ENCODE data around the gene KCNH1. TPM values are rescaled to one million over a fixed set of nuclear protein-coding genes. Genes with fewer than 3 reads are reported as not detected.

Gene KCNH1
- total and polyA plus RNA-seq, 4 donors, result not detected

DNA sequence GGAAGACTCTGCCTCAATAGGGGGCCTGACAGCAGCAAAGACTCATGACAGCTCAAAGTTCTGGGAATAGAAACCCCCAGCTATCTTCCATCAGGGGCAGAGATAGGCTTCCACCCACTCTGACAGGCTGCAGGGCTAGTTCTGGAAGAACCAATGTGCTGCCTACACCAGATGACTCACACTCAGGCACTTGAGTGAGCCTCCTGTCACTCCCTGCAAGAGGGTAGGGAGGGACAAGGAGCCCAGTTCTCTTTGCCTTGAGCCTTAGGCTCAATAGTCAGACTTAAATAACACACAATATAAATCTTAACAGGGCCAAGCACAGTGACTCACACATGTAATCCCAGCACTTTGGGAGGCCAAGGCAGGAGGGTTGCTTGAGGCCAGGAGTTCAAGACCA, 418.9 kb downstream of the KCNH1 start:
- TF ChIP-seq GABPA (IDR thresholded peaks at IDR 0.05 in 1 of 2, conservative IDR thresholded peaks at IDR 0.05 in 1 of 2) (no peak), RAD21 (IDR thresholded peaks at IDR 0.05) (no peak), TAF1 (conservative IDR thresholded peaks at IDR 0.05) (no peak), HNF4A (conservative IDR thresholded peaks at IDR 0.05) (no peak), FOXA2 (IDR thresholded peaks at IDR 0.05) (no peak), NR2F2 (IDR thresholded peaks at IDR 0.05) (no peak), EGR1 (IDR thresholded peaks at IDR 0.05; ENCODE audit: low read depth in 2 of 2) (no peak), SP1 (IDR thresholded peaks at IDR 0.05) (no peak)
- TF ChIP-seq, protein P1, sequence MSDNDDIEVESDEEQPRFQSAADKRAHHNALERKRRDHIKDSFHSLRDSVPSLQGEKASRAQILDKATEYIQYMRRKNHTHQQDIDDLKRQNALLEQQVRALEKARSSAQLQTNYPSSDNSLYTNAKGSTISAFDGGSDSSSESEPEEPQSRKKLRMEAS (IDR thresholded peaks at IDR 0.05), result no peak
- TF ChIP-seq, protein P2, sequence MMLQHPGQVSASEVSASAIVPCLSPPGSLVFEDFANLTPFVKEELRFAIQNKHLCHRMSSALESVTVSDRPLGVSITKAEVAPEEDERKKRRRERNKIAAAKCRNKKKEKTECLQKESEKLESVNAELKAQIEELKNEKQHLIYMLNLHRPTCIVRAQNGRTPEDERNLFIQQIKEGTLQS (IDR thresholded peaks at IDR 0.05), result no peak
- Histone ChIP-seq H3K27ac (ENCODE audit: low read depth in 1 of 2, low read length in 2 of 2) (no peak overlapping the region), H3K9me3 (ENCODE audit: control insufficient read depth in 4 of 4, low read length in 3 of 4) (no peaks in the 10 kb centered on the region), H3K27me3 (ENCODE audit: control insufficient read depth in 4 of 4, insufficient read depth in 4 of 4, low read length in 3 of 4) (no peaks in the 10 kb centered on the region), H3K9ac (ENCODE audit: low read depth in 1 of 2, low read length in 2 of 2) (no peak overlapping the region), H3K36me3 (ENCODE audit: control insufficient read depth in 4 of 4, insufficient read depth in 3 of 4, low read depth in 1 of 4, low read length in 3 of 4) (no peaks in the 10 kb centered on the region), H3K4me3 (ENCODE audit: low read depth in 1 of 3, low read length in 3 of 3) (no peak overlapping the region), H3K4me1 (ENCODE audit: control insufficient read depth in 4 of 4, insufficient read depth in 4 of 4, low read length in 3 of 4) (peaks cover 0 to 2% (median 0%) of the 10 kb centered on the region in 4 donors)
- DNase-seq (ENCODE audit: low spot score), result no peak

DNA sequence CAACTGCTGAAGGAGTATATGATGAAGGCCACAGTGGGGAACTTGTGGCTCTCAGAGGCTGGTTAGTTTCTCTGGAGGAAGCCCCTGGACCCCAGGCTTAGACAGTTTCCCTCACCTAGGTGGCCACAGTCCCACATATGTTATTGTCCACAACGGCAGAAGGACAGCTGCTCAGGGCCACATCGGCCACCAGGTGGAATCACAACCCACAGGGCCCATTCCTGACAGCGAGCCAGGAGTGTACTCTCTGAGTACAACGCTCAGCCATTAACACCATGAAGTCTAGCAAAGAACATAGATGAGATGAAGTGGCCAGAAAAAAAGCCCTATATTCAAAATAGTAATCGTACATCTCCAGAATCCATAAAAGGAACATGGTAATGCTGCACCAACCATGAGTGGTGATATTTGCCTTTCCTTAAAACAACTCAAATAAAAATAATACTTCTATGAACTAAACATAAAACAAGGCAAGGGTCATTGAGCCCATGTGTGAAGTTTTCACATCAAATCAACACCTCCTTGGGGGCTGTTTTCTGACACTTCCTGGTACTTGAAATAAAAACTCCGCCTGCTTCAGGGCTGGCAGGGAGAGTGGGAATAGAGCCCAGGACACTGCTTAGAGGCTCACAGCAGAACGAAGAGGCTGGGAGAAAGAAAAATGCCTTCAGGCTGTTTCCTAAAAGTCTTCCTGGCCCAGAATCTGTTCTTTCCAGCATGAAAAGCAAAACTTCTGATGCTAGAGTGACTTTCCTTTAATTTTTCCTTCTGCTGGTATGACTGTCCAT, 421.9 kb downstream of the KCNH1 start:
- H3K27me3 ChIP-seq (ENCODE audit: control insufficient read depth in 4 of 4, insufficient read depth in 4 of 4, low read length in 3 of 4), result no peaks in the 10 kb centered on the region
- H3K9me3 ChIP-seq (ENCODE audit: control insufficient read depth in 4 of 4, low read length in 3 of 4), result no peaks in the 10 kb centered on the region
- H3K4me1 ChIP-seq (ENCODE audit: control insufficient read depth in 4 of 4, insufficient read depth in 4 of 4, low read length in 3 of 4), result peaks cover 2 to 12% (median 8%) of the 10 kb centered on the region in 4 donors
- H3K36me3 ChIP-seq (ENCODE audit: control insufficient read depth in 4 of 4, insufficient read depth in 3 of 4, low read depth in 1 of 4, low read length in 3 of 4), result no peaks in the 10 kb centered on the region
- H3K4me3 ChIP-seq (ENCODE audit: low read depth in 1 of 3, low read length in 3 of 3), result no peak overlapping the region
- no peak for DNase-seq (ENCODE audit: low spot score)
- TF ChIP-seq, protein P3, sequence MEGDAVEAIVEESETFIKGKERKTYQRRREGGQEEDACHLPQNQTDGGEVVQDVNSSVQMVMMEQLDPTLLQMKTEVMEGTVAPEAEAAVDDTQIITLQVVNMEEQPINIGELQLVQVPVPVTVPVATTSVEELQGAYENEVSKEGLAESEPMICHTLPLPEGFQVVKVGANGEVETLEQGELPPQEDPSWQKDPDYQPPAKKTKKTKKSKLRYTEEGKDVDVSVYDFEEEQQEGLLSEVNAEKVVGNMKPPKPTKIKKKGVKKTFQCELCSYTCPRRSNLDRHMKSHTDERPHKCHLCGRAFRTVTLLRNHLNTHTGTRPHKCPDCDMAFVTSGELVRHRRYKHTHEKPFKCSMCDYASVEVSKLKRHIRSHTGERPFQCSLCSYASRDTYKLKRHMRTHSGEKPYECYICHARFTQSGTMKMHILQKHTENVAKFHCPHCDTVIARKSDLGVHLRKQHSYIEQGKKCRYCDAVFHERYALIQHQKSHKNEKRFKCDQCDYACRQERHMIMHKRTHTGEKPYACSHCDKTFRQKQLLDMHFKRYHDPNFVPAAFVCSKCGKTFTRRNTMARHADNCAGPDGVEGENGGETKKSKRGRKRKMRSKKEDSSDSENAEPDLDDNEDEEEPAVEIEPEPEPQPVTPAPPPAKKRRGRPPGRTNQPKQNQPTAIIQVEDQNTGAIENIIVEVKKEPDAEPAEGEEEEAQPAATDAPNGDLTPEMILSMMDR (IDR thresholded peaks at IDR 0.05; ENCODE audit: low read depth, low read length, missing input control), result peak; percentile 43
- TF ChIP-seq, protein P2 (IDR thresholded peaks at IDR 0.05), result no peak
- TF ChIP-seq YY1 (IDR thresholded peaks at IDR 0.05), result no peak
- TF ChIP-seq GABPA (IDR thresholded peaks at IDR 0.05 in 1 of 2, conservative IDR thresholded peaks at IDR 0.05 in 1 of 2), result no peak
- TF ChIP-seq, protein P1 (IDR thresholded peaks at IDR 0.05), result no peak
- TF ChIP-seq FOXA1 (IDR thresholded peaks at IDR 0.05), result no peak
- no peak for TF ChIP-seq JUND (IDR thresholded peaks at IDR 0.05)
- TF ChIP-seq TAF1 (conservative IDR thresholded peaks at IDR 0.05), result no peak
- TF ChIP-seq FOXA2 (IDR thresholded peaks at IDR 0.05), result no peak
- TF ChIP-seq SP1 (IDR thresholded peaks at IDR 0.05), result no peak
- TF ChIP-seq NR2F2 (IDR thresholded peaks at IDR 0.05), result no peak
- TF ChIP-seq HNF4A (conservative IDR thresholded peaks at IDR 0.05), result no peak
- TF ChIP-seq RAD21 (IDR thresholded peaks at IDR 0.05), result peak; percentile 74 to 82
- TF ChIP-seq, protein P4, sequence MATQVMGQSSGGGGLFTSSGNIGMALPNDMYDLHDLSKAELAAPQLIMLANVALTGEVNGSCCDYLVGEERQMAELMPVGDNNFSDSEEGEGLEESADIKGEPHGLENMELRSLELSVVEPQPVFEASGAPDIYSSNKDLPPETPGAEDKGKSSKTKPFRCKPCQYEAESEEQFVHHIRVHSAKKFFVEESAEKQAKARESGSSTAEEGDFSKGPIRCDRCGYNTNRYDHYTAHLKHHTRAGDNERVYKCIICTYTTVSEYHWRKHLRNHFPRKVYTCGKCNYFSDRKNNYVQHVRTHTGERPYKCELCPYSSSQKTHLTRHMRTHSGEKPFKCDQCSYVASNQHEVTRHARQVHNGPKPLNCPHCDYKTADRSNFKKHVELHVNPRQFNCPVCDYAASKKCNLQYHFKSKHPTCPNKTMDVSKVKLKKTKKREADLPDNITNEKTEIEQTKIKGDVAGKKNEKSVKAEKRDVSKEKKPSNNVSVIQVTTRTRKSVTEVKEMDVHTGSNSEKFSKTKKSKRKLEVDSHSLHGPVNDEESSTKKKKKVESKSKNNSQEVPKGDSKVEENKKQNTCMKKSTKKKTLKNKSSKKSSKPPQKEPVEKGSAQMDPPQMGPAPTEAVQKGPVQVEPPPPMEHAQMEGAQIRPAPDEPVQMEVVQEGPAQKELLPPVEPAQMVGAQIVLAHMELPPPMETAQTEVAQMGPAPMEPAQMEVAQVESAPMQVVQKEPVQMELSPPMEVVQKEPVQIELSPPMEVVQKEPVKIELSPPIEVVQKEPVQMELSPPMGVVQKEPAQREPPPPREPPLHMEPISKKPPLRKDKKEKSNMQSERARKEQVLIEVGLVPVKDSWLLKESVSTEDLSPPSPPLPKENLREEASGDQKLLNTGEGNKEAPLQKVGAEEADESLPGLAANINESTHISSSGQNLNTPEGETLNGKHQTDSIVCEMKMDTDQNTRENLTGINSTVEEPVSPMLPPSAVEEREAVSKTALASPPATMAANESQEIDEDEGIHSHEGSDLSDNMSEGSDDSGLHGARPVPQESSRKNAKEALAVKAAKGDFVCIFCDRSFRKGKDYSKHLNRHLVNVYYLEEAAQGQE (IDR thresholded peaks at IDR 0.05), result no peak
- TF ChIP-seq RXRA (IDR thresholded peaks at IDR 0.05), result no peak
- no peak for TF ChIP-seq HNF4G (IDR thresholded peaks at IDR 0.05)
- 54% methylated on average over 7 of the region's 7 CpGs for WGBS
- H3K27ac ChIP-seq (ENCODE audit: low read depth in 1 of 2, low read length in 2 of 2), result no peak overlapping the region
- H3K9ac ChIP-seq (ENCODE audit: low read depth in 1 of 2, low read length in 2 of 2), result no peak overlapping the region
